ENCODE data around the gene TOMM40L.

Gene TOMM40L

DNA sequence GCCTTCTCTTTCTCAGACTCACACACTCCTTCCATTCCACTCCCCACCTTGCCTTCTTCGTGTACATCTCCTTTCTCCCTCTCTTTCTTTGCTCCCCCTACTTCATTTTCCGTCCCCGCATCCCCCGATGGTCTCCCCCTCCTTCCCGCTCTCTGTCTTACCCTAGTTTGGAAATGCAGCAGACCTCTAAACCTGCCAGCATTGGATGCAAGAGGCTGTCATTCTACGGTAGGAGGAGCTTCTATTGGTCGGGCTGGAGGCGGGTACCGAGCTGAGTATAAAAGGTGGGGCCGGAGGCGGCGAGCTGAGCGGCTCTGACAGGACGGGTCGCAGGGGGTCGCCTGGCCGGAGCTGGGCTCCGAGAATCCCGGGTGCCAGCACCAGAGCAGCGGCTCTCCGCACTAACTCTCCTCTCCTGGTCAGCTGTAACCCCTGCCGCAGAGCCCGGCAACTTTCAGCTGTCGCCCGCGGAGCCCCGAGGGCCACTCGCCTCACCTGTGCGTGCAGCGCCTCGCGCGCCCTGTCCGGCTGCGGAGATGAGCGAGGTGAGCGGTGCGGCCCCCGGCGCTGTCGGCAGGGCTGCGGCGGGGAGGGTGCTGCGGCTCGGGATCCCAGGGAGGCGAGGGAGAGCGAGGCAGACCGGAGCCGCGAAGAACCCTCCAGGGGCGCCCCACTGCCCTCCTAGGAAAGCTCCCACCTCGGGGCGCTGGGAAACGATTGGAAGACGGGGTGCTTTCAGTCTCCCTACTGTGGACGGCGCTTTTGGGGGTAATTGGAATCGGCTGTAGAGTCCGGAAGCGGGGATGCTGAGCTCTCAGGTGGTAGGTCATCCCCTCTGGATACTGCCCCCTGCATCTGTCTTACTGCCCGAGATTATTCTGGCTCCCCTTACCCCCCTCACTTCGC lies 32.8 kb downstream of the TOMM40L start, which contains the start of gene PCP4L1:
Gene PCP4L1 (plus strand): TSS at position 307 of the 906 bp plus-strand sequence. CDS start 230 bp downstream, at position 537.
- no peak for DNase-seq

DNA sequence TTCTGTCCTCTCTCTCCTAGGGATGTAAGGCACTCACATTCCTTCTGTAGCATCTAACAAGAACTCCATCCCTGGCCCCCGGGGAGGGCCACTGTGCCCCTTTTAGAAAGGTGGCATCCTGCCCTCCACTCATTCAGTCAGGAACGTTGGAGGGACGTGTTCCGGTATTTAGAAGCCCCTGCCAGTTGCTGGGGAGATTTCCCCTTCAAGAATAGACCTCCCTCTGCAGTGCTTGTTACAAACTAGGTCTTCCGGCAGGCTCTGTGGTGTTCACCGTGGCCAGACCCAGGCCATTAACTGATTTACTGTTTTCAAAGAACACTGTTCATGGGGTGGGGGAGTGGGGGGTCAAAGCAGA lies 33.5 kb downstream of the TOMM40L start:
- no peak for DNase-seq

- DNase-seq = no peak
These were observed 33.9 kb downstream of the TOMM40L start for GRCh38 chr1:161259765-161260164.

- DNase-seq = no peak
These were observed 34.8 kb downstream of the TOMM40L start for GRCh38 chr1:161260376-161261260.

DNA sequence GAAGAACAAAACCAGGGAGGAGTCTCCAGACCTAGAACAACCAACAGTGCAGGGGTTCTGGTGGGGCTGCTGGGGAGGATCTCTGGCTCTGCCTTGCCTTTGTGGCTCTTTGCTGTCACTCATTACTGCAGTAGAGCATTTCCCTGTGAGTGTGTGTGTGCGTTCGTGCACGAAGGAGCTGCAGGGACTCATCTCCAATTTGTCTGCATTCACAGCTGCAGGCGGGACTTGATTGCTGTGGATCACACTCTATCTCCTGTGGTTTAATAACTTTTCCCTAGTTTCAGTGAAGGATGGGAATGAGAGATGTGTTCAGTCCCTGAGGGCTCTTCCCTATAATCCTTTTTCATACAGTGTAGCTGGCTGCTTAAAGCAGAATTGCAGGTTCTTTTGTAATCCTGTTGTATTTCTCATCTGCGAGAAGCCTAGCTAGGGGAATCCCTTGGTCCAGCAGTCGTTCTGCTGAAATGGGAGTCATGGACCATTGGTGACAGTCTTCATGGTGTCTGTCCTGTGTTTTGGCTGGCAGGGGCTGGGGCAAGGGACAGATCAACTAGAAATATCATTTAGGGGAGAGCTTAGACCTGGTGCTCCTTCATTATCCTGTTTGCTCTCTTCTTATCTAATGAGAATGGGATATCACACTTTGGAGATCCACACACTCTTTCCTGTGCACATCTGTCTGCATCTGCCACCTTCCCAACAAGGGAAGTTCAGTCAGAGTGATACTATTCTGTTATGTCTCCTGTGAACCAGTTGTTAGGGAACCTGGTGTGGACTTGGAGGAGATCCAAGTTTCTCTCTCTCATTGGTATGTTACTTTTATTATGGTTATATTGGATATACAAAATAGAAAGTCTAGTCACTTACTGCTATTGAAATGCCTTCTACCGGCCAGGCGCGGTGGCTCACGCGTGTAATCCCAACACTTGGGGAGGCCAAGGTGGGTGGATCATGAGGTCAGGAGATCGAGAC lies 35.7 kb downstream of the TOMM40L start:
- no peak for DNase-seq

GRCh38 chr1:161265305-161265704 lies 39.4 kb downstream of the TOMM40L start:
- DNase-seq = no peak

GRCh38 chr1:161266202-161266601 lies 40.3 kb downstream of the TOMM40L start:
- DNase-seq = no peak

DNA sequence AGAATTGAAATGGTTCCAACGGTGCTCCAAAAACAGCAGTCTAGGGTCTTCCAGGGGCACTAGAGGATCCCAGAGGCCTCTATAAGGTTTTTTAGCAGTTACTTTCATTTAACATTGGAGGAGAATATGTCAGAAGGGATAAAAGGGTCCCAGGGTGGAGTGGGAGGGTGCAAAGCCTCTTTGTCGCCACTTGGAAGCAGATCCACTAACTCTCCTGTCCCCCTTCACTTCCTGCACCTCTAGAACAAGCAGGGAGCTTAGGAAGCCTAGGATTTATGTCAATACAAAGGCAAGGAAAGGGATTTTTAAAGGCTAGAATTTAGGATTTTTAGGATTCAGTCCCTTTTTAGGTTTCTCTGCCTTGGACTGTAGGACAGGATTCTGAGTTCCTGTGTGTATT lies 41.0 kb downstream of the TOMM40L start:
- DNase-seq = no peak

DNA sequence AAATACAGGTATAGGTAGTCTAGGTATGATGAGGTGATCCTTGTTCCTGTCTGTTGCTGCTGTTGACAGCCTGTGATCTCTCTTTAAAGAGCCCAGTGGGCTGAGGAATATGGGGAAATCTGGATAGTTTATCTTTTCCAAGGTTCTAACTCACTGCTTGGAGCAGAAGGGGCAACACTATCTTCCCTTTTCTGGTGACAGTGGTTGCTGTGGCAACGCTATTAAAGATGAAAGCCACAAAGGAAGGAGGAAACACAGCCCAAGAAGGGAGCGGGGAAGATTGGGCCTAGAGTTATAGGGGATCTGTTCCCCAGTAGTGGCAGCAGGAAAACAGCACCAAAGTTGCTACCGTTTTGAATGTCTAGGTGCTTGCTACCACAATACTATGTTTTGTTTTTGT lies 41.5 kb downstream of the TOMM40L start:
- no peak for DNase-seq

GRCh38 chr1:161273402-161273801 lies 47.5 kb downstream of the TOMM40L start:
- no peak for DNase-seq

GRCh38 chr1:161274874-161275273 lies 49.0 kb downstream of the TOMM40L start:
- DNase-seq = no peak
